A673 (cell line): ENCODE measurements around the gene OSBP. TPM values are rescaled to one million over a fixed set of nuclear protein-coding genes. Genes with fewer than 3 reads are reported as not detected.

Source experiments
- BruUV-seq: library from RNA; stranded (reverse); fragments of 400-500 nt; replicated peaks from 2 replicates; lab custom pipeline; 2021; lab: Mats Ljungman, UMichigan
- CTCF ChIA-PET: fragments of 300-600 bp; sonication (Branson Sonifier 250); formaldehyde crosslinking; loops from one replicate; lab custom pipeline; 2022; ENCODE audit warnings: antibody characterized with exemption; lab: Charles Lee
- POLR2A ChIA-PET: fragments of 300-600 bp; sonication (Branson Sonifier 250); formaldehyde crosslinking; loops from one replicate; lab custom pipeline; 2022; ENCODE audit warnings: antibody characterized with exemption; ENCODE audit not compliant: low non-redundant PET; lab: Charles Lee
- DNase-seq: peaks from one replicate; pipeline ENCODE4 v3.0.0-alpha.2; 2015; ENCODE audit warnings: low spot score
- H3K27ac ChIP-seq: fragments of 200-600 bp; sonication (generic); 2 replicates; pipeline ENCODE4 v1.5.1; 2016; ENCODE audit warnings: mixed run types, low read depth, mild to moderate bottlenecking, mixed read lengths, antibody characterized with exemption, low read length; ENCODE audit not compliant: poor library complexity, severe bottlenecking
- H3K27me3 ChIP-seq: fragments of 200-600 bp; sonication (generic); replicated peaks from 2 replicates; pipeline ENCODE4 v1.6.1; 2017; ENCODE audit warnings: mixed run types, low read depth, mild to moderate bottlenecking, mixed read lengths, antibody characterized with exemption, low read length; ENCODE audit not compliant: insufficient read depth, poor library complexity
- H3K36me3 ChIP-seq: fragments of 200-600 bp; sonication (generic); 2 replicates; pipeline ENCODE4 v1.6.1; 2016; ENCODE audit warnings: mixed run types, mild to moderate bottlenecking, mixed read lengths, antibody characterized with exemption, low read length; ENCODE audit not compliant: insufficient read depth, poor library complexity, severe bottlenecking
- H3K4me1 ChIP-seq: fragments of 200-600 bp; sonication (generic); 2 replicates; pipeline ENCODE4 v1.6.1; 2017; ENCODE audit warnings: mixed run types, mild to moderate bottlenecking, mixed read lengths, antibody characterized with exemption, low read length; ENCODE audit not compliant: insufficient read depth, poor library complexity, severe bottlenecking
- H3K4me3 ChIP-seq: fragments of 200-600 bp; sonication (generic); 2 replicates; pipeline ENCODE4 v1.5.1; 2016; ENCODE audit warnings: low read depth, mixed run types, mild to moderate bottlenecking, mixed read lengths, low read length; ENCODE audit not compliant: poor library complexity, severe bottlenecking
- H3K9me3 ChIP-seq: fragments of 200-600 bp; sonication (generic); 2 replicates; pipeline ENCODE4 v1.6.1; 2016; ENCODE audit warnings: mixed run types, low read depth, mild to moderate bottlenecking, mixed read lengths, antibody characterized with exemption, low read length; ENCODE audit not compliant: poor library complexity, severe bottlenecking
- EZH2 ChIP-seq: fragments of 200-600 bp; sonication (generic); IDR thresholded peaks from 2 replicates; pipeline ENCODE4 v1.6.1; 2017; ENCODE audit warnings: borderline replicate concordance, low read depth, mild to moderate bottlenecking, mixed read lengths, antibody characterized with exemption, low read length; ENCODE audit not compliant: poor library complexity, severe bottlenecking
- intact Hi-C: fragments of 100-400 bp; cut with micrococcal nuclease; formaldehyde crosslinking; loops from one replicate; pipeline ENCODE4 v1.10.0; 2022; ENCODE audit not compliant: unreplicated experiment
- total RNA-seq: library from RNA; stranded (reverse); gene quantifications from 2 replicates; pipeline ENCODE4 v1.2.3, GENCODE V29; 2021
- TF ChIP-seq, protein P1 (sequence below): fragments of 300-800, 200-600 bp; sonication (generic); conservative IDR thresholded peaks from 2 replicates; pipeline ENCODE4 v1.5.1; 2017; ENCODE audit warnings: low read depth, mild to moderate bottlenecking, antibody characterized with exemption, low read length, moderate library complexity, mixed read lengths

The OSBP gene
- total RNA-seq, 1 experiment from 2014 or later, result 40.7 TPM

DNA sequence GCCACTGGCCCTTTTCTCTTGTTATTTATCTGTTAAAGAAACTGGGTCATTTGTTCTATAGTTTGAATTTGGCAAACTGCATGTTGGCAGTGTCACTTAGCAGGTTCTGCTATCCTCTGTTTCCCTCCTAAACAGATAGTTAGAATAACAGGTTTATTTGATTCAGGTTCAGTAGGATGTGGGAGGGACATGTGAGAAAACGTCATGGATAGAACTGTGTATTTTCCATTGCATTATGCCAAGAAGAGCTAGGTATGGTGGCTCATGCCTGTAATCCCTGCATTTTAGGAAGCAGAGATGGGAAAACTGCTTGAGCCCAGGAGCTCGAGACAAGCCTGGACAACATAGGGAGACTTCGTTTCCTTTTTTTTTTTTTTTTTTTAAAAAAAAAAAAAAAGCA is 29.0 kb upstream of the OSBP start:
- DNase-seq, result no peak
- no peak for TF ChIP-seq EZH2
- TF ChIP-seq, protein P1, sequence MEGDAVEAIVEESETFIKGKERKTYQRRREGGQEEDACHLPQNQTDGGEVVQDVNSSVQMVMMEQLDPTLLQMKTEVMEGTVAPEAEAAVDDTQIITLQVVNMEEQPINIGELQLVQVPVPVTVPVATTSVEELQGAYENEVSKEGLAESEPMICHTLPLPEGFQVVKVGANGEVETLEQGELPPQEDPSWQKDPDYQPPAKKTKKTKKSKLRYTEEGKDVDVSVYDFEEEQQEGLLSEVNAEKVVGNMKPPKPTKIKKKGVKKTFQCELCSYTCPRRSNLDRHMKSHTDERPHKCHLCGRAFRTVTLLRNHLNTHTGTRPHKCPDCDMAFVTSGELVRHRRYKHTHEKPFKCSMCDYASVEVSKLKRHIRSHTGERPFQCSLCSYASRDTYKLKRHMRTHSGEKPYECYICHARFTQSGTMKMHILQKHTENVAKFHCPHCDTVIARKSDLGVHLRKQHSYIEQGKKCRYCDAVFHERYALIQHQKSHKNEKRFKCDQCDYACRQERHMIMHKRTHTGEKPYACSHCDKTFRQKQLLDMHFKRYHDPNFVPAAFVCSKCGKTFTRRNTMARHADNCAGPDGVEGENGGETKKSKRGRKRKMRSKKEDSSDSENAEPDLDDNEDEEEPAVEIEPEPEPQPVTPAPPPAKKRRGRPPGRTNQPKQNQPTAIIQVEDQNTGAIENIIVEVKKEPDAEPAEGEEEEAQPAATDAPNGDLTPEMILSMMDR, result no peak
- Histone ChIP-seq H3K4me3 (no peak overlapping the region), H3K36me3 (peaks cover 96% of the 10 kb centered on the region), H3K27me3 (no peaks in the 10 kb centered on the region), H3K9me3 (no peaks in the 10 kb centered on the region), H3K4me1 (no peaks in the 10 kb centered on the region), H3K27ac (no peak overlapping the region)
- BruUV-seq, result no TSS peak
- ChIA-PET CTCF (no interaction called here), POLR2A (no interaction called here)
- intact Hi-C loops, result no loop called here

DNA sequence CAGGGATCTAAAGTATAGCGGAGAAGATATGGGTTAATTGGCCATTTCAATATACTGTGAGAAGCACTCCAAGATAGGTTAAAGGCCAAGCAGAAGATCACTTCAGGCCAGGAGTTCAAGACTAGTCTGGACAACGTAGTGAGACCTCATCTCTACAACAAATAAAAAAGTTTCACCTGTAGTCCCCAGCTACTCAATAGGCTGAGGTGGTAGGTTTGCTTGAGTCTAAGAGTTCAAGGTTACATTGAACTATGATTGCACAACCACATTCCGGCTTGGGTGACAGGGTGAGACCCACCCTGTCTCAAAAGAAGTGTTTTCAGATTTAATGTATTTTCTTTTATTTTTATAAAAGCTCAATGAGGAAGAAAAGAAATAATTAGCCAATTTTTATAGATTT is 27.8 kb upstream of the OSBP start:
- intact Hi-C loops, result no loop called here
- Histone ChIP-seq H3K27me3 (no peaks in the 10 kb centered on the region), H3K36me3 (peaks cover 96% of the 10 kb centered on the region), H3K4me1 (no peaks in the 10 kb centered on the region), H3K4me3 (no peak overlapping the region), H3K9me3 (no peaks in the 10 kb centered on the region), H3K27ac (no peak overlapping the region)
- CTCF ChIA-PET, result no interaction called here
- DNase-seq, result no peak
- BruUV-seq, result no TSS peak
- POLR2A ChIA-PET, result no interaction called here
- TF ChIP-seq, protein P1, result no peak
- TF ChIP-seq EZH2, result no peak

DNA sequence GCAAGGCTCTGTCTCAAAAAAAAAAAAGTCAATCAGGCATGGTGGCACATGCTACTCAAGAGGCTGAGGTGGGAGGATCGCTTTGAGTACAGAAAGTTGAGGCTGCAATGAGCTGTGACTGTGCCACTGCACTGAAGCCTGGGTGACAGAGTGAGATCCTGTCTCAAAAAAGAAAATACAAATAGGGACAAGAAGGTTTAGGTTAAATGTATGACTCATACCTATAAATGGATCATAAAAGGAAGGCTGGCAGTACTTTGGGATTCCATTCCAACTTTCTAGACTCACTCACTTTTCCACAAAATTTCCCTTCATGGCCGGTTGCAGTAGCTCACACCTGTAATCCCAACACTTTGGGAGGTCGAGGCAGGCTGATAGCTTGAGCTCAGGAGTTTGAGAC is 25.6 kb upstream of the OSBP start:
- no peaks in the 10 kb centered on the region for H3K4me1 ChIP-seq
- H3K27ac ChIP-seq, result no peak overlapping the region
- no peak for DNase-seq
- intact Hi-C loops, result no loop called here
- TF ChIP-seq, protein P1, result no peak
- no peak for TF ChIP-seq EZH2
- H3K27me3 ChIP-seq, result no peaks in the 10 kb centered on the region
- no peak overlapping the region for H3K4me3 ChIP-seq
- BruUV-seq, result no TSS peak
- POLR2A ChIA-PET, result no interaction called here
- CTCF ChIA-PET, result no interaction called here
- no peaks in the 10 kb centered on the region for H3K9me3 ChIP-seq
- H3K36me3 ChIP-seq, result peaks cover 96% of the 10 kb centered on the region
